H1 (cell line): Measurements from ENCODE around the gene GTPBP1. TPM values are rescaled to one million over a fixed set of nuclear protein-coding genes. Genes with fewer than 3 reads are reported as not detected.

Experiments used
- CTCF ChIA-PET: fragments of 300-600 bp; sonication (Branson Sonifier 250); formaldehyde crosslinking; loops from one replicate; lab custom pipeline; 2021; ENCODE audit not compliant: partially characterized antibody; lab: Charles Lee
- POLR2A ChIA-PET: fragments of 300-600 bp; sonication (Branson Sonifier 250); formaldehyde crosslinking; loops from one replicate; lab custom pipeline; 2021; ENCODE audit warnings: inconsistent platforms; ENCODE audit not compliant: partially characterized antibody; lab: Charles Lee
- DNase-seq, 2 experiments: peaks; one replicate each; pipeline versions ENCODE4 v3.0.0 to v3.0.0-alpha.2; 2010 to 2022; ENCODE audit warnings: low spot score in 2 of 2, low read depth in 1 of 2, mixed read lengths in 1 of 2
- FAIRE-seq: peaks from 2 replicates; lab custom pipeline; 2011; peaks lifted over from hg19 to GRCh38; lab: Jason Lieb, UNC
- H2AFZ ChIP-seq: 2 replicates; pipeline ENCODE4 v1.8.1; 2012; ENCODE audit warnings: low read length, inconsistent platforms
- H2AK5ac ChIP-seq: 2 replicates; pipeline ENCODE4 v1.6.1; 2013; ENCODE audit warnings: low read depth, low read length
- H2BK120ac ChIP-seq: replicated peaks from 2 replicates; pipeline ENCODE3; 2013; ENCODE audit warnings: low read depth, low read length, inconsistent platforms
- H2BK12ac ChIP-seq: 2 replicates; pipeline ENCODE4 v1.6.1; 2013; ENCODE audit warnings: low read depth, low read length
- H2BK15ac ChIP-seq: 2 replicates; pipeline ENCODE4 v1.6.1; 2013; ENCODE audit warnings: low read length
- H2BK20ac ChIP-seq: 2 replicates; pipeline ENCODE4 v1.6.1; 2013; ENCODE audit warnings: low read length
- H2BK5ac ChIP-seq: 2 replicates; pipeline ENCODE4 v1.6.1; 2013; ENCODE audit warnings: low read depth, low read length
- H3K14ac ChIP-seq: 2 replicates; pipeline ENCODE4 v1.6.1; 2013; ENCODE audit warnings: inconsistent platforms; ENCODE audit not compliant: insufficient read length
- H3K18ac ChIP-seq: 2 replicates; pipeline ENCODE4 v1.6.1; 2013; ENCODE audit warnings: low read length; ENCODE audit errors: extremely low read depth
- H3K23ac ChIP-seq: 2 replicates; pipeline ENCODE4 v1.6.1; 2013; ENCODE audit warnings: inconsistent platforms; ENCODE audit not compliant: insufficient read length
- H3K23me2 ChIP-seq: 2 replicates; pipeline ENCODE4 v1.6.1; 2013; ENCODE audit warnings: low read depth, low read length
- H3K27ac ChIP-seq: 2 replicates; pipeline ENCODE4 v1.6.1; 2011; ENCODE audit warnings: low read depth, low read length, inconsistent platforms
- H3K27me3 ChIP-seq, 4 experiments: replicated peaks in 1 of 4; 1 replicate in 1 of 4; 2 replicates in 3 of 4; pipeline versions ENCODE4 v1.6.1 to v1.8.1; 2011 to 2013; ENCODE audit warnings: low read length in 3 of 4, mild to moderate bottlenecking in 3 of 4, inconsistent platforms in 2 of 4, mixed read lengths in 2 of 4, moderate library complexity in 1 of 4; ENCODE audit not compliant: control insufficient read depth in 3 of 4, insufficient read depth in 3 of 4; ENCODE audit errors: extremely low read depth in 1 of 4
- H3K36me3 ChIP-seq, 4 experiments: 2 replicates each; pipeline versions ENCODE4 v1.6.1 to v1.8.1; 2011 to 2013; ENCODE audit warnings: mild to moderate bottlenecking in 4 of 4, low read length in 3 of 4, moderate library complexity in 2 of 4, control low read depth in 1 of 4, inconsistent platforms in 1 of 4; ENCODE audit not compliant: insufficient read depth in 4 of 4, control insufficient read depth in 2 of 4
- H3K4ac ChIP-seq: replicated peaks from 2 replicates; pipeline ENCODE3; 2013; ENCODE audit warnings: low read length, low read depth, mixed read lengths, inconsistent platforms; ENCODE audit not compliant: insufficient read length
- H3K4me1 ChIP-seq, 4 experiments: replicated peaks in 1 of 4; 1 replicate in 1 of 4; 2 replicates in 3 of 4; pipeline versions ENCODE4 v1.6.1 to v1.8.1; 2011 to 2013; ENCODE audit warnings: low read length in 3 of 4, inconsistent platforms in 2 of 4, mixed read lengths in 1 of 4; ENCODE audit not compliant: insufficient read depth in 4 of 4, control insufficient read depth in 3 of 4
- H3K4me2 ChIP-seq, 2 experiments: 2 replicates each; pipeline versions ENCODE4 v1.6.1 to v1.8.1; 2011 to 2013; ENCODE audit warnings: low read depth in 2 of 2, low read length in 2 of 2, control low read depth in 1 of 2, inconsistent platforms in 1 of 2, mild to moderate bottlenecking in 1 of 2; ENCODE audit not compliant: insufficient read depth in 1 of 2
- H3K4me3 ChIP-seq, 4 experiments: fragments of 200-600, 300-600 bp in 1 of 4; sonication (generic), shearing (Covaris generic), sonication (Bioruptor Twin) in 1 of 4; 2 replicates each; pipeline versions ENCODE4 v1.5.1 to v1.8.1; 2011 to 2016; ENCODE audit warnings: low read length in 4 of 4, low read depth in 3 of 4, control low read depth in 2 of 4, inconsistent platforms in 2 of 4, mild to moderate bottlenecking in 2 of 4, mixed read lengths in 1 of 4, moderate library complexity in 1 of 4; ENCODE audit not compliant: insufficient read depth in 2 of 4; ENCODE audit errors: extremely low read depth in 1 of 4
- H3K56ac ChIP-seq: replicated peaks from 2 replicates; pipeline ENCODE3; 2013; ENCODE audit warnings: low read depth, mild to moderate bottlenecking, mixed read lengths, low read length, inconsistent platforms; ENCODE audit not compliant: insufficient read length
- H3K79me1 ChIP-seq: 2 replicates; pipeline ENCODE4 v1.6.1; 2013; ENCODE audit warnings: low read depth, low read length, control low read depth
- H3K79me2 ChIP-seq, 2 experiments: 2 replicates each; pipeline versions ENCODE4 v1.6.1 to v1.8.1; 2012 to 2013; ENCODE audit warnings: low read length in 2 of 2, mild to moderate bottlenecking in 2 of 2, inconsistent platforms in 1 of 2; ENCODE audit not compliant: insufficient read depth in 2 of 2, control insufficient read depth in 1 of 2
- H3K9ac ChIP-seq, 4 experiments: replicated peaks in 1 of 4; 1 replicate in 1 of 4; 2 replicates in 3 of 4; pipeline versions ENCODE4 v1.6.1 to v1.8.1; 2011 to 2013; ENCODE audit warnings: low read depth in 3 of 4, low read length in 3 of 4, control low read depth in 2 of 4, mild to moderate bottlenecking in 2 of 4, moderate library complexity in 2 of 4, inconsistent platforms in 1 of 4; ENCODE audit errors: extremely low read depth in 1 of 4
- H3K9me3 ChIP-seq, 2 experiments: 2 replicates each; pipeline versions ENCODE4 v1.6.1 to v1.8.1; 2012 to 2013; ENCODE audit warnings: mild to moderate bottlenecking in 2 of 2, moderate library complexity in 2 of 2, control low read depth in 1 of 2, inconsistent platforms in 1 of 2, low read depth in 1 of 2, low read length in 1 of 2, mixed read lengths in 1 of 2; ENCODE audit not compliant: insufficient read depth in 2 of 2
- H4K20me1 ChIP-seq, 2 experiments: replicated peaks in 1 of 2; 2 replicates each; pipeline versions ENCODE3 to v1.8.1; 2011 to 2013; ENCODE audit warnings: inconsistent platforms in 2 of 2, low read length in 2 of 2, mild to moderate bottlenecking in 1 of 2; ENCODE audit not compliant: insufficient read depth in 2 of 2, control insufficient read depth in 1 of 2
- H4K5ac ChIP-seq: 2 replicates; pipeline ENCODE4 v1.6.1; 2013; ENCODE audit warnings: low read length, low read depth, mixed read lengths, inconsistent platforms; ENCODE audit not compliant: insufficient read length
- H4K8ac ChIP-seq: 2 replicates; pipeline ENCODE4 v1.8.0; 2013; ENCODE audit warnings: mild to moderate bottlenecking, moderate library complexity, low read length, inconsistent platforms; ENCODE audit not compliant: insufficient read depth; ENCODE audit errors: extremely low read depth
- H4K91ac ChIP-seq: replicated peaks from 2 replicates; pipeline ENCODE3; 2013; ENCODE audit warnings: low read length, mixed read lengths, inconsistent platforms; ENCODE audit not compliant: insufficient read length
- CTBP2 ChIP-seq: IDR thresholded peaks from 2 replicates; pipeline ENCODE4 v1.7.0; 2011; ENCODE audit warnings: borderline replicate concordance, mild to moderate bottlenecking, moderate library complexity, mixed read lengths, low read length; ENCODE audit not compliant: insufficient read depth, insufficient read length
- POLR2AphosphoS5 ChIP-seq: IDR thresholded peaks from 2 replicates; pipeline ENCODE4 v1.6.1; 2011; ENCODE audit warnings: low read depth, low read length
- WGBS, 2 experiments: shearing (Covaris generic) in 1 of 2; methylation state at CpG; one replicate each; pipeline versions ENCODE4 v1.1.6 to v1.1.7; 2013 to 2015; ENCODE audit warnings: low lambda C conversion rate in 2 of 2, mixed read lengths in 2 of 2, inconsistent platforms in 1 of 2, low coverage in 1 of 2, missing lambda C conversion rate in 1 of 2; ENCODE audit not compliant: insufficient replicate concordance in 2 of 2, insufficient coverage in 1 of 2, insufficient read length in 1 of 2; ENCODE audit errors: extremely low coverage in 1 of 2, missing lambda C conversion rate in 1 of 2; 5-methylcytosine and 5-hydroxymethylcytosine counted together
- polyA plus RNA-seq, 7 experiments: library from polyadenylated mRNA; depleted of rRNA in 3 of 7; stranded (reverse) in 5 of 7; unstranded in 2 of 7; fragments of >200 nt in 5 of 7; fragments of 200-250 nt in 2 of 7; gene quantifications; 1 replicate in 5 of 7; 2 replicates in 1 of 7; 4 replicates in 1 of 7; pipeline versions ENCODE4 v1.2.1 to v1.2.3, GENCODE V29; 2011 to 2013; ENCODE audit warnings: missing spikeins in 2 of 7, mixed read lengths in 2 of 7
- total RNA-seq: library from RNA; stranded (reverse); fragmentation: NEBNext Ultra II Directional; extraction: Animal tissue kit (Norgen Biotek cat#: 25700); gene quantifications from 2 replicates; pipeline ENCODE4 v1.2.1, GENCODE V29; 2021

The GTPBP1 gene
- total and polyA plus RNA-seq, 2 of the 8 experiments (the other 6 are each of a cell fraction or from before 2014, with no cell fraction given): 53.1 to 91.8 TPM

DNA sequence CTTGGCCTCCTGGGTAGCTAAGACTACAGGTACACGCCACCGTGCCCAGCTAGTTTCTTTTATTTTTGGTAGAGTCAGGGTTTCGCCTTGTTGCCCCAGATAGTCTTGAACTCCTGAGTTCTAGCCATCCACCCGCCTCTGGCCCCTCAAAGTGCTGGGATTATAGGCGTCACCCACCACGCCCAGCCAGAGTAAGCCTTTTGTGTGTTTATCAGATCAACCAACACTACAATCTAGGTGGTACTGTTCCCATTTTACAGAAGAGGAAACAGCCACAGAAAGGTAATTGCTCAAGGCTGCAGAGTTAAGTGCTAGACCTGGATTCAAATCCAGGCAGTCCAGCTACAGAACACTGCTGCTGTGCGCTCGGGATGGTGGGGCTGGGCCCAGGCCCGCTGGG, 20.8 kb upstream of the GTPBP1 start:
- H4K91ac ChIP-seq: no peak overlapping the region
- H3K79me1 ChIP-seq: peaks cover 4% of the 10 kb centered on the region; the same call in 1 of the 2 replicates
- H2BK20ac ChIP-seq: no peak overlapping the region
- 91% methylated on average over 9 of the region's 9 CpGs; no CpG with 5 or more reads in 1 of the 2 experiments for WGBS, 2 experiments
- H2AFZ ChIP-seq: no peak overlapping the region
- H3K9me3 ChIP-seq: peaks cover 5 to 8% of the 10 kb centered on the region in 2 experiments; a peak in 3 of 4 replicates
- no peak overlapping the region for H2BK12ac ChIP-seq
- H3K27ac ChIP-seq: no peak overlapping the region
- no peak overlapping the region for H3K56ac ChIP-seq
- H3K36me3 ChIP-seq: peaks cover 15 to 49% (median 27%) of the 10 kb centered on the region in 4 experiments
- H3K79me2 ChIP-seq: peaks cover 7 to 12% of the 10 kb centered on the region in 2 experiments; a peak in 3 of 4 replicates
- H2AK5ac ChIP-seq: no peak overlapping the region
- POLR2A ChIA-PET: interaction anchor here (0.7 to 8.6 kb wide), 5 partner anchors 13 to 271 kb away, joined by 3 to 123 read pairs (median 3); partner anchors contain the start of gene JOSD1
- no peak overlapping the region for H4K8ac ChIP-seq
- DNase-seq (no peak), FAIRE-seq (no peak)
- H2BK15ac ChIP-seq: no peak overlapping the region
- H3K18ac ChIP-seq: no peak overlapping the region
- no peak overlapping the region for H4K5ac ChIP-seq
- peaks cover 6% of the 10 kb centered on the region for H3K23me2 ChIP-seq
- H3K27me3 ChIP-seq: no peaks in the 10 kb centered on the region
- H3K4ac ChIP-seq: no peak overlapping the region
- H3K14ac ChIP-seq: no peak overlapping the region
- no peak overlapping the region for H2BK5ac ChIP-seq
- CTCF ChIA-PET: no interaction called here
- no peak overlapping the region for H2BK120ac ChIP-seq
- H3K4me1 ChIP-seq: peaks cover 0 to 3% (median 1%) of the 10 kb centered on the region in 4 experiments; a peak in 3 of 7 replicates
- H3K9ac ChIP-seq: no peak overlapping the region
- H3K4me3 ChIP-seq: no peak overlapping the region
- H4K20me1 ChIP-seq: peaks cover 6 to 7% of the 10 kb centered on the region in 2 experiments
- peak; percentile 45; the same call in 1 of the 2 replicates for TF ChIP-seq POLR2AphosphoS5
- TF ChIP-seq CTBP2: no peak
- no peak overlapping the region for H3K4me2 ChIP-seq
- no peak overlapping the region for H3K23ac ChIP-seq
